GM12878 (cell line): ENCODE results near the gene BIRC3. TPM values are rescaled to one million over a fixed set of nuclear protein-coding genes. Genes with fewer than 3 reads are reported as not detected.

ENCODE experiments used
- ATAC-seq: fragments of 200-7000 bp; cut with Tn5 transposase; 3 replicates; pipeline ENCODE4 v1.9.1; 2020; ENCODE audit warnings: mild to moderate bottlenecking, moderate library complexity
- BruUV-seq: library from RNA; stranded (reverse); fragments of 400-500 nt; replicated peaks from 2 replicates; lab custom pipeline; 2021; lab: Mats Ljungman, UMichigan
- CTCF ChIA-PET: fragments of 300-600 bp; sonication (Branson Sonifier 250); formaldehyde crosslinking; extraction: SDS; loops from one replicate; lab custom pipeline; 2021; ENCODE audit warnings: inconsistent platforms; lab: Yijun Ruan, JAX
- POLR2A ChIA-PET: fragments of 350-600 bp; formaldehyde crosslinking; extraction: SDS; loops from one replicate; lab custom pipeline; 2021; ENCODE audit warnings: inconsistent platforms; lab: Charles Lee
- RAD21 ChIA-PET: fragments of 300-600 bp; sonication (Branson Sonifier 250); formaldehyde crosslinking; loops from one replicate; lab custom pipeline; 2023; ENCODE audit warnings: antibody characterized with exemption; ENCODE audit not compliant: unreplicated experiment; lab: Charles Lee
- SMC1A ChIA-PET: fragments of 300-600 bp; sonication (Branson Sonifier 250); formaldehyde crosslinking; loops from one replicate; lab custom pipeline; 2023; ENCODE audit not compliant: unreplicated experiment, uncharacterized antibody; lab: Charles Lee
- DNase-seq: peaks from one replicate; pipeline ENCODE4 v3.0.0-alpha.2; 2011; ENCODE audit warnings: low read depth, low spot score
- FAIRE-seq: peaks from 3 replicates; lab custom pipeline; 2011; peaks lifted over from hg19 to GRCh38; lab: Jason Lieb, UNC
- H2AFZ ChIP-seq: 2 replicates; pipeline ENCODE4 v1.6.0; 2011; ENCODE audit warnings: low read depth, low read length, control low read depth; ENCODE audit not compliant: control insufficient read depth
- H3K27ac ChIP-seq: 2 replicates; pipeline ENCODE4 v1.5.1; 2011; ENCODE audit warnings: control low read depth; ENCODE audit not compliant: control insufficient read depth, insufficient read depth
- H3K27me3 ChIP-seq, 2 experiments: replicated peaks in 1 of 2; 2 replicates each; pipeline versions ENCODE4 v1.6.0 to v1.6.1; 2011; ENCODE audit warnings: low read length in 1 of 2; ENCODE audit not compliant: control insufficient read depth in 2 of 2, insufficient read depth in 2 of 2
- H3K36me3 ChIP-seq, 2 experiments: 2 replicates each; pipeline ENCODE4 v1.5.1; 2011; ENCODE audit warnings: low read length in 1 of 2; ENCODE audit not compliant: control insufficient read depth in 2 of 2, insufficient read depth in 2 of 2
- H3K4me1 ChIP-seq: 2 replicates; pipeline ENCODE4 v1.6.1; 2011; ENCODE audit warnings: mild to moderate bottlenecking, low read length, moderate library complexity, mixed read lengths; ENCODE audit not compliant: control insufficient read depth, insufficient read depth
- H3K4me2 ChIP-seq: 2 replicates; pipeline ENCODE4 v1.6.0; 2011; ENCODE audit warnings: control low read depth; ENCODE audit not compliant: control insufficient read depth, insufficient read depth
- H3K4me3 ChIP-seq: fragments of 200-600 bp; sonication (generic); 2 replicates; pipeline ENCODE4 v1.5.1; 2016
- H3K79me2 ChIP-seq: 2 replicates; pipeline ENCODE4 v1.6.0; 2011; ENCODE audit warnings: low read length; ENCODE audit not compliant: control insufficient read depth, insufficient read depth
- H3K9ac ChIP-seq: 2 replicates; pipeline ENCODE4 v1.8.0; 2011; ENCODE audit warnings: low read length, control low read depth, mixed read lengths; ENCODE audit not compliant: control insufficient read depth, insufficient read depth
- H3K9me3 ChIP-seq: replicated peaks from 3 replicates; pipeline ENCODE4 v1.5.1; 2011; ENCODE audit warnings: mild to moderate bottlenecking, low read length; ENCODE audit not compliant: control insufficient read depth, insufficient read depth
- H4K20me1 ChIP-seq: 2 replicates; pipeline ENCODE4 v1.6.0; 2011; ENCODE audit not compliant: control insufficient read depth, insufficient read depth
- FOXM1 ChIP-seq: IDR thresholded peaks from 2 replicates; pipeline ENCODE4 v1.6.1; 2012; ENCODE audit warnings: low read depth, mild to moderate bottlenecking, inconsistent platforms, low read length, moderate library complexity
- JUND ChIP-seq: IDR thresholded peaks from 2 replicates; pipeline ENCODE4 v1.6.1; 2012; ENCODE audit warnings: low read depth, mild to moderate bottlenecking, low read length, improper control_type of control experiment, moderate library complexity
- NBN ChIP-seq: fragments of 450-650 bp; IDR thresholded peaks from 2 replicates; pipeline ENCODE4 v1.6.1; 2016
- POLR2A ChIP-seq: IDR thresholded peaks from 2 replicates; pipeline ENCODE4 v1.6.1; 2011; ENCODE audit warnings: low read depth, mild to moderate bottlenecking, low read length
- ZZZ3 ChIP-seq: IDR thresholded peaks from 2 replicates; pipeline ENCODE4 v1.6.1; 2011; ENCODE audit warnings: low read depth; ENCODE audit not compliant: control insufficient read depth, insufficient read length
- WGBS: methylation state at CpG from one replicate; pipeline ENCODE4 v1.1.6; 2016; ENCODE audit warnings: low lambda C conversion rate; ENCODE audit not compliant: insufficient replicate concordance, insufficient coverage; ENCODE audit errors: missing lambda C conversion rate; 5-methylcytosine and 5-hydroxymethylcytosine counted together
- in situ Hi-C: fragments of 300-500 bp; cut with MboI; formaldehyde crosslinking; loops from 9 replicates; pipeline ENCODE4 v1.14.3; 2018; ENCODE audit warnings: mixed read lengths
- intact Hi-C: fragments of 100-400 bp; cut with micrococcal nuclease; formaldehyde crosslinking; loops from one replicate; pipeline ENCODE4 v1.14.2; 2022; ENCODE audit not compliant: unreplicated experiment
- polyA plus RNA-seq, 11 experiments: library from polyadenylated mRNA; depleted of rRNA in 4 of 11; unstranded in 6 of 11; stranded (reverse) in 5 of 11; fragments of >200 nt; fragmentation: Nextera tagmentation in 4 of 11; fragmentation: Illumina TruSeq in 1 of 11; extraction: Ambion mirVana in 4 of 11; extraction: Trizol in 1 of 11; gene quantifications; 1 replicate in 1 of 11; 2 replicates in 10 of 11; pipeline versions ENCODE4 v1.2.1 to v1.2.3, GENCODE V29; 2011 to 2016; ENCODE audit warnings: inconsistent platforms in 2 of 11, missing spikeins in 2 of 11, low read depth in 1 of 11
- total RNA-seq, 4 experiments: library from RNA; depleted of rRNA in 3 of 4; stranded (reverse); fragments of >200 nt in 3 of 4; fragmentation: Illumina TruSeq in 1 of 4; extraction: Trizol in 1 of 4; gene quantifications; 2 replicates each; pipeline versions ENCODE4 v1.2.1 to v1.2.3, GENCODE V29; 2013 to 2021
- TF ChIP-seq, protein P1 (sequence below): IDR thresholded peaks from 2 replicates; pipeline ENCODE4 v1.6.1; 2012; ENCODE audit warnings: low read depth, low read length, improper control_type of control experiment

The BIRC3 gene
- total and polyA plus RNA-seq, 10 of the 15 experiments (the other 5 are each of a cell fraction or from before 2014, with no cell fraction given) = 42.1 to 351 (median 83.7) TPM

DNA sequence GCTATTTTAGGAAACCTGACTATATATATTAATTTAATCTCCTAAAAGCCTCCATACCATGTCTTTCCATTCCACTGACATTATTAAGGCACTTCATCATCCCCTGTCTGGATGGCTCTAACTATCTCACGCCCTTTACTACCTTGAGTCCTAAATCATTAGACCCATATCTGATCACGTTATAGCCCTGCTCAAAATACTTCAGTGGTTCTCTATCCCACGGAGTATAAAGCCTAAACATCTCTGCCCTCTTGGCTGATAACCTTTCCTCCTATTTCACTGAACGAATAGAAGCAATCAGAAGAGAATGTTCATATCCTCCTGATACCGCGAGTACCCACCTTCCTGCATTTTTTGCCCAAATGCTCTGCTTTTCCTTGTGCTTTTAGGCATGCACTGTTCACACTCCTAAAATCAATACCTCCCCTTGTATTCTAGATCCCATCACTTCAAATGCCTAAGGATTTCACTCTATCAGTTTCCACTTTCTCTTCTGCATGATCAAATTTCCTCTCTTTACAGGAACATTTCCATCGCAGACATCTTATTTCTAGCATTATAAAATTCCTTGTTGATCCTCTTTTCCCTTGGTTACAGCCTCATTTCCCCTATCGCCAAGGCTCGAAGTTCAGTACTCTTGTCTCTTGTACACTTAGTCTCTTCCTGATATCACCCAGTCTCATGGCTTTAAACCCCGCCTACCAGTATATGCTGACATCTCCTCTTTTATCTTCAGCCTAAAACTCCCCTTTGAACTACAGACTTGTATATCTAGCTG is 45.0 kb upstream of the BIRC3 start:
- Histone ChIP-seq H3K27ac (no peak overlapping the region), H3K9me3 (no peaks in the 10 kb centered on the region; the same call in 2 of the 3 replicates), H3K36me3 (no peaks in the 10 kb centered on the region), H3K4me2 (no peak overlapping the region), H4K20me1 (no peaks in the 10 kb centered on the region), H3K4me1 (no peaks in the 10 kb centered on the region; the same call in 1 of the 2 replicates), H3K27me3 (peaks cover 0 to 8% of the 10 kb centered on the region in 2 experiments; a peak in 2 of 4 replicates), H3K9ac (no peak overlapping the region), H3K4me3 (no peak overlapping the region), H2AFZ (no peak overlapping the region), H3K79me2 (no peaks in the 10 kb centered on the region)
- FAIRE-seq = no peak
- no peak for ATAC-seq
- WGBS = 56% methylated on average over 10 of the region's 10 CpGs
- no TSS peak for BruUV-seq
- intact Hi-C loops = no loop called here
- in situ Hi-C loops = no loop called here
- TF ChIP-seq NBN (no peak), ZZZ3 (no peak), FOXM1 (no peak), JUND (no peak), POLR2A (no peak)
- TF ChIP-seq, protein P1, sequence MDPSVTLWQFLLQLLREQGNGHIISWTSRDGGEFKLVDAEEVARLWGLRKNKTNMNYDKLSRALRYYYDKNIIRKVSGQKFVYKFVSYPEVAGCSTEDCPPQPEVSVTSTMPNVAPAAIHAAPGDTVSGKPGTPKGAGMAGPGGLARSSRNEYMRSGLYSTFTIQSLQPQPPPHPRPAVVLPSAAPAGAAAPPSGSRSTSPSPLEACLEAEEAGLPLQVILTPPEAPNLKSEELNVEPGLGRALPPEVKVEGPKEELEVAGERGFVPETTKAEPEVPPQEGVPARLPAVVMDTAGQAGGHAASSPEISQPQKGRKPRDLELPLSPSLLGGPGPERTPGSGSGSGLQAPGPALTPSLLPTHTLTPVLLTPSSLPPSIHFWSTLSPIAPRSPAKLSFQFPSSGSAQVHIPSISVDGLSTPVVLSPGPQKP = no peak
- ChIA-PET POLR2A (no interaction called here), RAD21 (no interaction called here), CTCF (interaction anchor here (1.6 kb wide), 1 partner anchor 8 kb away, joined by 4 read pairs; no protein-coding TSS in a partner anchor), SMC1A (no interaction called here)
- DNase-seq = no peak
